IPS-NIHi7 (cell line): ENCODE measurements around the gene CXCL14.
A peak's percentile ranks its signal among the peaks of the same experiment; 100 is the strongest.
"Not testable (repeated sequence)": the region's sequence is repeated elsewhere in the genome, so short reads cannot be mapped to it uniquely, and the experiment has no call there.

Experiments used
- DNase-seq: peaks from one replicate; pipeline ENCODE4 v3.0.0; 2012; ENCODE audit warnings: mixed read lengths; ENCODE audit errors: extremely low spot score

The CXCL14 gene

GRCh38 chr5:135543485-135544304 is 35.1 kb downstream of the CXCL14 start:
- DNase-seq, result peak; percentile 53

DNA sequence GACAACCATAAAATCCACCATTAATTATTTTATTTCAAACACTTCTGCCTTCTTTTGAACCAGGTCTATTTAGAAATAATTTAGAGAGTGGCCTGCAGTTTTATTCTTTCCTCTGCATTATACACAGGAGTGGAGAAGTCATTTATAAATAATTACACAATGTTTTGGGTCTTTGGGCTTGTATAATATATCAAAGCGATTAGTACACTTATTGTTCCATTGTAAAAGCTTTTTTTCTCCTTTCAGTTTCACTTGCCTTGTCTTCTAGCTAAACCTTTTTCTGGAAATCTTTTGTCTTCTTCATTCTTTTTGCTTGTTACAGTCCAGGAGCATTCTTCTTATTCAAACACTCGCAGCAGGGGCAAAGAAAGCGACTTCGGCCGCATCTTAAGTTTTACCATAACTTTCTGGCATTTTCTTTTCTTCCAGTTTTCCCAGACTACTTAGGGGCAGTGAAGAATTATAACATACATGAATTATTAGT is 35.7 kb downstream of the CXCL14 start:
- no peak for DNase-seq

DNA sequence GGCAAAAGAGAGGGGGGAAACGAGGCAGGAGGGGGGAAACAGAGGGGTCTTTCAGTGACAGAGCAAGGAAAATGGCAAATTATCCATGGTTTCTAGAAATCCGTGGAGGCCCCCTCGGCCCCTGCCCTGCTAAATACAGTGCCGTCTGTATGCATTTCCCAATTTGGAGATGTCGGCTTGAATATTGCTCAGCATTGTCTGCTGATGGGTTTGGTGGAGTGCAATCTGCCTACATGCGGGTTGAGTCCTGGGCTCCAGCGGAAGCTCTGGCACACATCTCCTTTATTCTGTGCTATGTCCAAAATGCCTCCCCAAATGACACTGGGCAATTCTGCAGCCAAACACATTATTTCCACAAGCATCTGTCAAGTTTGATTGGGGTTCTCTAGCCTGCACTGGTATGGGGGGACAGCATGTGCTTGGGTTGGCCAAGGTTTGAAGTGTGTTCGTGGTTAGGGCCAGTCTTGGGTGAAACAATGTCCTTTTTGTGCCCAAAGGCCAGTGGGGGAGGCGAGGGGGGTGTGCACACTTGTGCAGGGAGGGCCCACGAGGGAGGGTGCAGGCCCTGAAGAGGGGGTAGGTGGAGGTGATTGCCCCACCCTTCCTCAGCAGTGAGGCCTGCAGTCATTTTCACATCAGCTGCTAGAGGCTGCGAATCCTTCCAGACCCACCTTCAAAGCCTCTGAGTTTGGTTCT is 36.8 kb downstream of the CXCL14 start:
- DNase-seq, result no peak

GRCh38 chr5:135539430-135540005 is 39.3 kb downstream of the CXCL14 start:
- no peak for DNase-seq

DNA sequence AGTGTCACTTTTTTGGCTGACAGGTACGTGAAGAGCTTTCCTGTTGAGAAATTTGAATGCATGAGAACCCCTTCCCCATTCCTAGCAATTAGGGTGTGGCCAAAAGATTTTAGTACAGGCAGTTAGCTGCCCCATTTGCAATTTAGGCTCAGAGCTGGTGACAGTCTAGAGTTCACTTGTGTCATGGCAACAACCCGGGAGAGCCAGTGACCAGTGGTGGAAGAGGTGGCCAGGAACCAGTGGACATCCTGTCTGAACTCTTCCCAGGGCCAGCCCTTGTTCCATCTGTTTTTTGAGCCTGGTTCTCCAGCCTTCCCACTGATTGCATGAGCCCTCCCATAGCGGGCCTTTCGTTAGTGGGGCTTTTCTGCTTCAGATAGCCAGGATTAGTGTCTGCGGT is 40.5 kb downstream of the CXCL14 start:
- DNase-seq, result no peak

DNA sequence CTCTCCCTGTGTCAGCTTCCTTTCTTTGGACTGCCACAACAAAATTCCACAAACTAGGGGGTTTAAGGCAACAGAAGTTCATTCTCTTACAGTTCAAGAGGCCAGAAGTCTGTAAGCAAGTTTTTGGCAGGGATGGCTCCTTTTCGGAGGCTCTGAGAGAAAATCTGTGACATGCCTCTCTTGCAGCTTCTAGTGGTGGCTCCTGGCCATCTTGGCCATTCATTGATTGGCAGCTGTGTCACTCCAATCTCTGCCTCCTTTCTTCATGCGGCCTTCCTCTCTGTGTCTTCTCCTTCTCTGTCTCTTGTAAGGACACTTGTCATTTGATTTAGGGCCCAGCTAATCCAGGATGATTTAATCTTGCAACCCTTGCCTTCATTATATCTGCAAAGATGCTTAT is 41.0 kb downstream of the CXCL14 start:
- DNase-seq, result no peak

DNA sequence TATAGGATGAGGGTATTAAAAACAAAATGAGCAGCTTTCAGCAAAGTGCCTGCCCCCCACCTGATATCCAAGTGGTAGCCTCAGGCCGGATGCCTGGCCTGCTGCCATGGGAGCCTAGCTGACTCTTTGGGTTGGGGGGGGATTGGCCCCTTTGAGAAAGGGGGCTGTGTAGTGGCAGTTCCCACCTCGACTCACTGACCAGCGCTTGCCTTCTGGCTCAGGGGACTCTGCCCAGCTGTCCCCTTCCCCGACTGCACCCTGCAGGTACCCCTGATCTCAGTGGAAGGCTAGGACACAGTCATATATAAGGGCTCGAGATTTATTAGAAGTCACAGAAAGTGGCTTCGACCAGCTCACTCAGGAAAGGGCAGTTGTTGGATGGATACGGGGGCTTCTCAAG is 41.5 kb downstream of the CXCL14 start:
- no peak for DNase-seq

DNA sequence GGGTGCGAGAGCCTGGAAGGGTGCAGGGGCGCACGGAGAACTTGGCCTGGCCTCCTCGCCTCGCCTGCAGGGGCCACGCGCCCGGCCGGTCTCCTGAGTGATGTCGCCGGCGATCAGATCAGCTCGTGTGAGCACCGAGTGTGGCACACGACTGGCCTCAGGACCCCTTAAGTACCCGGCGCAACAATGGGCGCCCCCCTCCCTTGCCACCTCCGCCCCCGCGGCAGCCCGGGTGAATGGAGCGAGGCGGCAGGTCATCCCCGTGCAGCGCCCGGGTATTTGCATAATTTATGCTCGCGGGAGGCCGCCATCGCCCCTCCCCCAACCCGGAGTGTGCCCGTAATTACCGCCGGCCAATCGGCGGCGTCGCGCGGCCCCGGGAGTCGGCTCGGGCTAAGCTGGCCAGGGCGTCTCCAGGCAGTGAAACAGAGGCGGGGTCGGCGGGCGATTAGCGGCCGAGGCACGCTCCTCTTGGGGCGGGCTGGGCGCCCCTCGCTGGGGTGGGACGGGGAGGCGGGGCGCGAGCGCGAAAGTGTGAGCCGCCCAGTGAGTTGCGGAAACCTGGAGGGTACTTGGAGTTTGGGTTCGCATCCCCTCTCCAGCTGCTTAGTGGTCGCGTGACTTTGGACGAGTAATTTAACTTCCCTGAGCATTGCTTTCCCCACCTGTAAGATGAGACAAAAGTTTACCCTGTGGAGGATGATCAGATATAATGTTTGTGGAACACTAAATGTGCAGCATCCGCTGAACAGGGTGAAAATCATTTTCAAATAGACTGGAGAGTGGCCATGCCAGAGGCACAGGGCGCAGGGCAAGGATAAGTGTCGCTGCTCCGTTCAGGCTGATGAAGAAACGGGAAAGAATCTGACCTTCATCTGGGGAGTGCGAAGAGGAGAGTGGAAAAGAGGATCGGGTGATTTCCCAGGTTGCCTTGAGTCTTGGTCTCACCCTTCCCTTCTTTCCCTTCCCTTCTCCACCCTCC is 42.7 kb downstream of the CXCL14 start, which contains the start of gene NEUROG1:
TSS of gene NEUROG1 (minus strand) at position 145 of the 982 bp plus-strand sequence. CDS start 274 bp downstream, outside the sequence.
- peak; percentile 90 for DNase-seq

GRCh38 chr5:135535420-135535819 is 43.4 kb downstream of the CXCL14 start:
- no peak for DNase-seq

DNA sequence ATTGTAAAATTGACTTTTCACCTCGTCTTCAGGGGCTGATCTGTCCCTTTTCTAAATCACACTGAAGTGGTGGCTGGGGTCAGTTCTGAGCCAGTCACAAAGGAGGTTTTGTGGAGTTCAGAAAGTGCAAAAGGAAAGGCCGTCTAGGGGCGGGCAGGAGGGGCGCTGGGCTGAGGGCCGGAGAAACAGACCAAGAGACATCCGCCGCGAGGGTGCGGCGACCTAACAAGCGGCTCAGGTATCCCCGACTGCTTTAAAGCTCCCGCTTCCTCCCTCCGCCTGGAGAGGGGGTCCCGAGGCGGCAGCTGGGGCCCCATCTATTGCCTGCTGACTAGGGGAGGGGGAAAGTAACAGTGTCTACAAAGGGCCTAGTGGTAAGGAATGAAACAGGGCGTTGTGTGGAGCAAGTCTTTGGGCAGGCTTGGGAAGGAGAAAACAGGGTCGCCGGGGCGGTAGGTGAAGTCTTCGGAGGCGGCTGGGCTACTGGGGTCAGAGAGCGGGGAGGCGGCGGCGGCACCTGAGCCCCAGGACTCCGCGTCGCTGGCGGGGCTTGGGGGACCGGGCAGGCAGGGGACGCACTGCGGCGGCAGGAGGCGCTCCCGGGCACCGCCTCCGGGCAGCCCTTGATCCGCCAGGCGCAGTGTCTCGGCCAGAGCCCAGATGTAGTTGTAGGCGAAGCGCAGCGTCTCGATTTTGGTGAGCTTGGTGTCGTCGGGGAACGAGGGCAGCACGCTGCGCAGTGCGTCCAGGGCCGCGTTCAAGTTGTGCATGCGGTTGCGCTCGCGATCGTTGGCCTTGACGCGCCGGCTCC is 44.0 kb downstream of the CXCL14 start:
- peak; percentile 79 for DNase-seq

DNA sequence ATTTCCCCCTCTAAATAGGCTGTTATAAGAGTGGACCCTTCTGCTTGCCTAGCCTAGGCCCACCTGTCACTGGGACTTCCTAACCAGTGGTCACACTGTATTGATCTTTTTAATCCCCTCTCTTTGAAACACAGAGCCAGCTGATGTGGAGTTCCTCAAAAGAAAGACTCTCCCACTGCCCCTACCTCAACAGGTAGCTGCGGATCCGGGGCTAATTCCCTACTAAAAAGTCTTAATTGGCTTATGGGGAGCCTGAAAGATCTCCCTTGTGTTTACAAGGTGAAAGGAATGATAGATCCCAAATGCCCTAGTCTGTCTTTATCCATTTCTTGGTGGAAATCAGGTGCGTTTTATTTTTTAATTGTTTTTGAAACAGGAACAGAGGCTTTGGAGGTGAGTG is 45.0 kb downstream of the CXCL14 start:
- DNase-seq, result no peak

DNA sequence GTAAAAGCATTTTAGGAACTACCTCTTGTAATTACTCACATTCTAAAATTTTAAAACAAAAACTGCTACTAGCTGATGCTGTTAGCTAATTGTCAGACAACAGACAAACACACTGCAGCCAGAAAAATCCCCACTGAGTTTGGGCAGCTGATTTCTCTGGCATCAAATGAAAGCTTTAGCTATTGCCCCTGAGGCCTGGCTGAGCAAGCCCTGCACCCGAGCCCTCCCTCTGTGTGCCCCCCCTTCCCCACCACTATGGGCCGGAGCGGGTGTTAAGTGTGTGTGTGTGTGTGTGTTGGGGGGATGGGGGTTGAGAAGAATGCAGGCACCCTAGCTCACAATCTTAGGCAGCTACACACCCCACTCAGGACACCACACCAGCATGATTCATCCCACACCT is 45.5 kb downstream of the CXCL14 start:
- no peak for DNase-seq

GRCh38 chr5:135529576-135529975 is 49.2 kb downstream of the CXCL14 start:
- DNase-seq, result not testable (repeated sequence)

DNA sequence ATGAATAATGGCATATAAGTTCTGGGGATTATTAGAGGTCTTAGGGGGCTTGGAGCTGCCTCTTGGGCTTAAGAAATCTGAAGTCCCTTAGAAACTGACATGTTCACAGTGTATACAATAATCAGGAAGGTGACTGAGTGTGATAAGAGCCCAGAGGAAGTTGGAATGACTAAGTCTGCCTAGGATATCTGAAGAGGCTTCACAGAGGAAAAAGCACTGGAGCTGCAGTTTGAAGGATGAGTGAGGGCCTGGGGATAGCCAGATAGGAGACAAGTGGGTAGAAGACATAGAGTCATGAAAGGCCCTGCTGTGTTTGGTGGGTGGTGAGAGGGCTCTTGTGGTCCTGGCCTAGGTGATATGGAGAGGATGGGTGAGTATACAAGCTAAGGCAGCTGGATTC is 51.9 kb downstream of the CXCL14 start:
- no peak for DNase-seq

DNA sequence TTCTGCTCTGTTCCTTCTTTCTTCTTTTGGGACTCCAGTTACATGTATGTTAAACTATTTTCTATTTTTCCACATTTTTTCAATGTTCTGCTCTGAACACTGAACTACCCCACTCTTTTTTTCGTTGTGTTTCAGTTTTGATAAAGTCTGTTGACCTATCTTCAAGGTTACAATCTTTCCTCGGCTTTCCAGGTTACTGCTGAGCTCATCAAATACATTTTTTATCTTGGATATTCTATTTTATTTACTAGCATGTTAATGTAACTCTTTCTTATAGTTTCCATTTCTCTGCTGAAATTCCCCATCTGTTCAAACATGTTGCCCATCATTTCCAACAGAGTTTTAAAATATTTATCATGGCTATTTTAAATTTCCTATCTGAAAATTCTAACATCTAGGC is 56.8 kb downstream of the CXCL14 start:
- no peak for DNase-seq
